ENCODE results near the gene SLC25A19. TPM values are rescaled to one million over a fixed set of nuclear protein-coding genes. Genes with fewer than 3 reads are reported as not detected.

Gene SLC25A19
- total and polyA plus RNA-seq, 9 of the 15 experiments (the other 6 are each of a cell fraction or from before 2014, with no cell fraction given) = 33.4 to 76.6 (median 55.3) TPM

GRCh38 chr17:75338335-75338734 is 49.1 kb upstream of the SLC25A19 start (continued):
- 0 out of 4 replicates have a peak, but pooled peaks of 1 of the 2 experiments have one; percentile 37 for TF ChIP-seq ARNT (IDR thresholded peaks at IDR 0.05)
- TF ChIP-seq PTRF (tag; IDR thresholded peaks at IDR 0.05) = no peak
- TF ChIP-seq VEZF1 (CRISPR knock-in tag; IDR thresholded peaks at IDR 0.05) = peak; percentile 31; the same call in 1 of the 2 replicates
- TF ChIP-seq, protein P1, sequence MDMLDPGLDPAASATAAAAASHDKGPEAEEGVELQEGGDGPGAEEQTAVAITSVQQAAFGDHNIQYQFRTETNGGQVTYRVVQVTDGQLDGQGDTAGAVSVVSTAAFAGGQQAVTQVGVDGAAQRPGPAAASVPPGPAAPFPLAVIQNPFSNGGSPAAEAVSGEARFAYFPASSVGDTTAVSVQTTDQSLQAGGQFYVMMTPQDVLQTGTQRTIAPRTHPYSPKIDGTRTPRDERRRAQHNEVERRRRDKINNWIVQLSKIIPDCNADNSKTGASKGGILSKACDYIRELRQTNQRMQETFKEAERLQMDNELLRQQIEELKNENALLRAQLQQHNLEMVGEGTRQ (CRISPR knock-in tag; IDR thresholded peaks at IDR 0.05) = no peak
- TF ChIP-seq, protein P2, sequence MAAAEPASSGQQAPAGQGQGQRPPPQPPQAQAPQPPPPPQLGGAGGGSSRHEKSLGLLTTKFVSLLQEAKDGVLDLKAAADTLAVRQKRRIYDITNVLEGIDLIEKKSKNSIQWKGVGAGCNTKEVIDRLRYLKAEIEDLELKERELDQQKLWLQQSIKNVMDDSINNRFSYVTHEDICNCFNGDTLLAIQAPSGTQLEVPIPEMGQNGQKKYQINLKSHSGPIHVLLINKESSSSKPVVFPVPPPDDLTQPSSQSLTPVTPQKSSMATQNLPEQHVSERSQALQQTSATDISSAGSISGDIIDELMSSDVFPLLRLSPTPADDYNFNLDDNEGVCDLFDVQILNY (CRISPR knock-in tag; IDR thresholded peaks at IDR 0.05) = no peak
- TF ChIP-seq EP400 (IDR thresholded peaks at IDR 0.05) = no peak
- TF ChIP-seq, protein P3, sequence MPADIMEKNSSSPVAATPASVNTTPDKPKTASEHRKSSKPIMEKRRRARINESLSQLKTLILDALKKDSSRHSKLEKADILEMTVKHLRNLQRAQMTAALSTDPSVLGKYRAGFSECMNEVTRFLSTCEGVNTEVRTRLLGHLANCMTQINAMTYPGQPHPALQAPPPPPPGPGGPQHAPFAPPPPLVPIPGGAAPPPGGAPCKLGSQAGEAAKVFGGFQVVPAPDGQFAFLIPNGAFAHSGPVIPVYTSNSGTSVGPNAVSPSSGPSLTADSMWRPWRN (IDR thresholded peaks at IDR 0.05; ENCODE audit: low read depth) = 0 out of 2 replicates have a peak, but pooled peaks have one; percentile 18
- TF ChIP-seq RNF2 (IDR thresholded peaks at IDR 0.05) = peak; percentile 40; the same call in 1 of the 2 replicates
- peak; percentile 79; the same call in 1 of the 2 replicates for TF ChIP-seq DPF2 (IDR thresholded peaks at IDR 0.05)
- TF ChIP-seq FOSL1 (tag; conservative IDR thresholded peaks at IDR 0.05) = 0 out of 2 replicates have a peak, but pooled peaks have one; percentile 17
- no peak for TF ChIP-seq E2F8 (IDR thresholded peaks at IDR 0.05; ENCODE audit: low read depth, partially characterized antibody)
- no peak for TF ChIP-seq HMGN3 (IDR thresholded peaks at IDR 0.05; ENCODE audit: borderline replicate concordance, extremely low read depth, insufficient read length, low read depth, low read length)
- TF ChIP-seq NRF1 (conservative IDR thresholded peaks at IDR 0.05 in 1 of 2, IDR thresholded peaks at IDR 0.05 in 1 of 2) = peak; percentile 58 to 62
- TF ChIP-seq, protein P4, sequence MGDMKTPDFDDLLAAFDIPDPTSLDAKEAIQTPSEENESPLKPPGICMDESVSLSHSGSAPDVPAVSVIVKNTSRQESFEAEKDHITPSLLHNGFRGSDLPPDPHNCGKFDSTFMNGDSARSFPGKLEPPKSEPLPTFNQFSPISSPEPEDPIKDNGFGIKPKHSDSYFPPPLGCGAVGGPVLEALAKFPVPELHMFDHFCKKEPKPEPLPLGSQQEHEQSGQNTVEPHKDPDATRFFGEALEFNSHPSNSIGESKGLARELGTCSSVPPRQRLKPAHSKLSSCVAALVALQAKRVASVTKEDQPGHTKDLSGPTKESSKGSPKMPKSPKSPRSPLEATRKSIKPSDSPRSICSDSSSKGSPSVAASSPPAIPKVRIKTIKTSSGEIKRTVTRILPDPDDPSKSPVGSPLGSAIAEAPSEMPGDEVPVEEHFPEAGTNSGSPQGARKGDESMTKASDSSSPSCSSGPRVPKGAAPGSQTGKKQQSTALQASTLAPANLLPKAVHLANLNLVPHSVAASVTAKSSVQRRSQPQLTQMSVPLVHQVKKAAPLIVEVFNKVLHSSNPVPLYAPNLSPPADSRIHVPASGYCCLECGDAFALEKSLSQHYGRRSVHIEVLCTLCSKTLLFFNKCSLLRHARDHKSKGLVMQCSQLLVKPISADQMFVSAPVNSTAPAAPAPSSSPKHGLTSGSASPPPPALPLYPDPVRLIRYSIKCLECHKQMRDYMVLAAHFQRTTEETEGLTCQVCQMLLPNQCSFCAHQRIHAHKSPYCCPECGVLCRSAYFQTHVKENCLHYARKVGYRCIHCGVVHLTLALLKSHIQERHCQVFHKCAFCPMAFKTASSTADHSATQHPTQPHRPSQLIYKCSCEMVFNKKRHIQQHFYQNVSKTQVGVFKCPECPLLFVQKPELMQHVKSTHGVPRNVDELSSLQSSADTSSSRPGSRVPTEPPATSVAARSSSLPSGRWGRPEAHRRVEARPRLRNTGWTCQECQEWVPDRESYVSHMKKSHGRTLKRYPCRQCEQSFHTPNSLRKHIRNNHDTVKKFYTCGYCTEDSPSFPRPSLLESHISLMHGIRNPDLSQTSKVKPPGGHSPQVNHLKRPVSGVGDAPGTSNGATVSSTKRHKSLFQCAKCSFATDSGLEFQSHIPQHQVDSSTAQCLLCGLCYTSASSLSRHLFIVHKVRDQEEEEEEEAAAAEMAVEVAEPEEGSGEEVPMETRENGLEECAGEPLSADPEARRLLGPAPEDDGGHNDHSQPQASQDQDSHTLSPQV (IDR thresholded peaks at IDR 0.05) = peak; percentile 61
- TF ChIP-seq, protein P5, sequence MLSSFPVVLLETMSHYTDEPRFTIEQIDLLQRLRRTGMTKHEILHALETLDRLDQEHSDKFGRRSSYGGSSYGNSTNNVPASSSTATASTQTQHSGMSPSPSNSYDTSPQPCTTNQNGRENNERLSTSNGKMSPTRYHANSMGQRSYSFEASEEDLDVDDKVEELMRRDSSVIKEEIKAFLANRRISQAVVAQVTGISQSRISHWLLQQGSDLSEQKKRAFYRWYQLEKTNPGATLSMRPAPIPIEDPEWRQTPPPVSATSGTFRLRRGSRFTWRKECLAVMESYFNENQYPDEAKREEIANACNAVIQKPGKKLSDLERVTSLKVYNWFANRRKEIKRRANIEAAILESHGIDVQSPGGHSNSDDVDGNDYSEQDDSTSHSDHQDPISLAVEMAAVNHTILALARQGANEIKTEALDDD (IDR thresholded peaks at IDR 0.05) = 0 out of 2 replicates have a peak, but pooled peaks have one; percentile 10
- TF ChIP-seq ZBTB1 (CRISPR knock-in tag; IDR thresholded peaks at IDR 0.05; ENCODE audit: borderline replicate concordance, low read depth) = no peak
